CD14-positive monocyte (primary cell): Measurements from ENCODE around the gene PSMB11. TPM values are rescaled to one million over a fixed set of nuclear protein-coding genes. Genes with fewer than 3 reads are reported as not detected.

ENCODE experiments used
- DNase-seq, 3 donors: peaks; one replicate each; pipeline ENCODE4 v3.0.0-alpha.2; 2011 to 2022
- H2AFZ ChIP-seq: 2 replicates; pipeline ENCODE4 v1.6.0; 2012; ENCODE audit warnings: mild to moderate bottlenecking, low read depth, low read length, inconsistent platforms; ENCODE audit not compliant: insufficient read depth, poor library complexity, severe bottlenecking
- H3K27ac ChIP-seq, 2 donors: 1 replicate in 1 of 2; 2 replicates in 1 of 2; pipeline ENCODE4 v1.5.1; 2012 to 2013; ENCODE audit warnings: low read length in 2 of 2, control low read depth in 1 of 2, inconsistent platforms in 1 of 2, low read depth in 1 of 2, mild to moderate bottlenecking in 1 of 2
- H3K27me3 ChIP-seq, 2 donors: one replicate each; pipeline versions ENCODE4 v1.6.0 to v1.6.1; 2011 to 2013; ENCODE audit warnings: low read length in 2 of 2; ENCODE audit not compliant: control insufficient read depth in 2 of 2, insufficient read depth in 2 of 2
- H3K36me3 ChIP-seq, 2 donors: replicated peaks in 1 of 2; 1 replicate in 1 of 2; 2 replicates in 1 of 2; pipeline versions ENCODE4 v1.5.1 to v1.6.1; 2012 to 2013; ENCODE audit warnings: low read length in 2 of 2, control low read depth in 1 of 2, inconsistent platforms in 1 of 2, mild to moderate bottlenecking in 1 of 2; ENCODE audit not compliant: insufficient read depth in 2 of 2, control insufficient read depth in 1 of 2
- H3K4me1 ChIP-seq, 2 donors: 1 replicate in 1 of 2; 2 replicates in 1 of 2; pipeline versions ENCODE4 v1.5.1 to v1.6.1; 2012 to 2013; ENCODE audit warnings: low read length in 2 of 2, control low read depth in 1 of 2, inconsistent platforms in 1 of 2, mild to moderate bottlenecking in 1 of 2, moderate library complexity in 1 of 2; ENCODE audit not compliant: insufficient read depth in 2 of 2, control insufficient read depth in 1 of 2
- H3K4me2 ChIP-seq: replicated peaks from 2 replicates; pipeline ENCODE3; 2012; ENCODE audit warnings: low read length, moderate library complexity, mild to moderate bottlenecking; ENCODE audit not compliant: poor library complexity, severe bottlenecking; ENCODE audit errors: extremely low read depth
- H3K4me3 ChIP-seq, 3 experiments: fragments of 200-600 bp in 1 of 3; sonication (generic) in 1 of 3; replicated peaks in 1 of 3; 1 replicate in 2 of 3; 2 replicates in 1 of 3; pipeline ENCODE4 v1.5.1; 2011 to 2013; ENCODE audit warnings: low read length in 3 of 3, mild to moderate bottlenecking in 3 of 3, control low read depth in 2 of 3, low read depth in 2 of 3, inconsistent platforms in 1 of 3, moderate library complexity in 1 of 3
- H3K79me2 ChIP-seq: 2 replicates; pipeline ENCODE4 v1.6.0; 2012; ENCODE audit warnings: mild to moderate bottlenecking, control low read depth, inconsistent platforms, low read length, moderate library complexity; ENCODE audit not compliant: insufficient read depth
- H3K9ac ChIP-seq: 2 replicates; pipeline ENCODE4 v1.6.0; 2017; ENCODE audit warnings: low read length, mild to moderate bottlenecking; ENCODE audit not compliant: insufficient read depth, poor library complexity, severe bottlenecking
- H3K9me3 ChIP-seq, 2 donors: replicated peaks in 1 of 2; 1 replicate in 1 of 2; 2 replicates in 1 of 2; pipeline versions ENCODE4 v1.5.1 to v1.6.1; 2012 to 2013; ENCODE audit warnings: low read length in 2 of 2, control low read depth in 1 of 2; ENCODE audit not compliant: control insufficient read depth in 1 of 2, insufficient read depth in 1 of 2
- H4K20me1 ChIP-seq: 2 replicates; pipeline ENCODE4 v1.6.0; 2012; ENCODE audit warnings: mild to moderate bottlenecking, low read length, control low read depth, moderate library complexity; ENCODE audit not compliant: insufficient read depth
- H3K27ac Mint-ChIP-seq, 7 donors: one replicate each; pipeline ENCODE4 v1.8.0; 2020; ENCODE audit warnings: mild to moderate bottlenecking in 7 of 7, mixed read lengths in 7 of 7, moderate library complexity in 6 of 7, inconsistent platforms in 2 of 7
- H3K27me3 Mint-ChIP-seq, 3 donors: one replicate each; pipeline ENCODE4 v1.8.0; 2021 to 2022; ENCODE audit warnings: low read depth in 3 of 3, mild to moderate bottlenecking in 3 of 3, mixed read lengths in 3 of 3, moderate library complexity in 3 of 3, inconsistent platforms in 1 of 3
- H3K36me3 Mint-ChIP-seq, 2 donors: one replicate each; pipeline ENCODE4 v1.8.0; 2020; ENCODE audit warnings: mixed read lengths in 2 of 2, inconsistent platforms in 1 of 2, mild to moderate bottlenecking in 1 of 2
- H3K4me1 Mint-ChIP-seq: one replicate; pipeline ENCODE4 v1.8.0; 2020; ENCODE audit warnings: mild to moderate bottlenecking, mixed read lengths
- H3K4me3 Mint-ChIP-seq, 2 donors: one replicate each; pipeline ENCODE4 v1.8.0; 2020; ENCODE audit warnings: mild to moderate bottlenecking in 2 of 2, mixed read lengths in 2 of 2, moderate library complexity in 1 of 2
- H3K9me3 Mint-ChIP-seq, 7 donors: one replicate each; pipeline ENCODE4 v1.8.0; 2020 to 2022; ENCODE audit warnings: mixed read lengths in 7 of 7, mild to moderate bottlenecking in 6 of 7, moderate library complexity in 6 of 7, inconsistent platforms in 2 of 7
- CTCF ChIP-seq: fragments of 200-600 bp; IDR thresholded peaks from one replicate; pipeline ENCODE4 v1.8.0; 2022; ENCODE audit warnings: antibody characterized with exemption, mild to moderate bottlenecking
- WGBS: methylation state at CpG from one replicate; pipeline ENCODE4 v1.1.5; 2013; ENCODE audit warnings: missing lambda C conversion rate; ENCODE audit not compliant: insufficient coverage; 5-methylcytosine and 5-hydroxymethylcytosine counted together
- intact Hi-C, 2 donors: fragments of 100-400 bp; cut with micrococcal nuclease; formaldehyde crosslinking; loops; one replicate each; pipeline versions ENCODE4 v1.15.0 to v1.15.1; 2023
- polyA plus RNA-seq, 3 donors: library from polyadenylated mRNA; depleted of rRNA in 1 of 3; unstranded in 2 of 3; stranded (reverse) in 1 of 3; fragments of 300-500 nt in 2 of 3; fragments of >200 nt in 1 of 3; fragmentation: Illumina TruSeq in 2 of 3; gene quantifications; 1 replicate in 2 of 3; 2 replicates in 1 of 3; pipeline ENCODE4 v1.2.3, GENCODE V29; 2012 to 2021

Gene PSMB11
- polyA plus RNA-seq, 3 donors: not detected

GRCh38 chr14:23043145-23043544, 1.1 kb downstream of the PSMB11 start:
- no peak for DNase-seq
- intact Hi-C loops: no loop called here
- peaks cover 8 to 15% (median 12%) of the 10 kb centered on the region in 3 donors for H3K27me3 Mint-ChIP-seq
- Histone ChIP-seq H3K27ac (no peak overlapping the region), H2AFZ (no peak overlapping the region), H3K4me1 (no peaks in the 10 kb centered on the region), H4K20me1 (no peaks in the 10 kb centered on the region), H3K36me3 (no peaks in the 10 kb centered on the region), H3K9ac (no peak overlapping the region), H3K79me2 (no peaks in the 10 kb centered on the region), H3K9me3 (no peaks in the 10 kb centered on the region), H3K27me3 (no peaks in the 10 kb centered on the region), H3K4me3 (no peak overlapping the region), H3K4me2 (no peak overlapping the region)
- TF ChIP-seq CTCF: no peak
- H3K4me3 Mint-ChIP-seq: no peak overlapping the region
- H3K4me1 Mint-ChIP-seq: peaks cover 8% of the 10 kb centered on the region
- H3K9me3 Mint-ChIP-seq: peaks cover 0 to 4% (median 0%) of the 10 kb centered on the region in 7 donors
- no peak overlapping the region for H3K27ac Mint-ChIP-seq
- 96% methylated on average over 4 of the region's 6 CpGs for WGBS
- H3K36me3 Mint-ChIP-seq: no peaks in the 10 kb centered on the region

GRCh38 chr14:23043754-23044153, 1.7 kb downstream of the PSMB11 start:
- WGBS: no CpG with 5 or more reads among the region's 3 CpGs
- Mint-ChIP-seq H3K27ac (peak overlapping the region in 1 of 7 donors; percentile 24), H3K9me3 (peaks cover 0 to 4% (median 0%) of the 10 kb centered on the region in 7 donors), H3K27me3 (peaks cover 10 to 15% (median 14%) of the 10 kb centered on the region in 3 donors), H3K4me3 (peak overlapping the region in 1 of 2 donors; percentile 25), H3K4me1 (peaks cover 8% of the 10 kb centered on the region), H3K36me3 (no peaks in the 10 kb centered on the region)
- DNase-seq: no peak
- H3K79me2 ChIP-seq: no peaks in the 10 kb centered on the region
- H2AFZ ChIP-seq: no peak overlapping the region
- H3K4me1 ChIP-seq: no peaks in the 10 kb centered on the region
- no peaks in the 10 kb centered on the region for H3K9me3 ChIP-seq
- no peaks in the 10 kb centered on the region for H4K20me1 ChIP-seq
- no peak overlapping the region for H3K4me2 ChIP-seq
- no peaks in the 10 kb centered on the region for H3K36me3 ChIP-seq
- H3K27ac ChIP-seq: no peak overlapping the region
- no peaks in the 10 kb centered on the region for H3K27me3 ChIP-seq
- no peak for TF ChIP-seq CTCF
- H3K4me3 ChIP-seq: no peak overlapping the region
- no peak overlapping the region for H3K9ac ChIP-seq
- intact Hi-C loops: no loop called here
